Skeletal muscle satellite cell (primary cell): ENCODE measurements around the gene ACTG2.
"Not testable (repeated sequence)": the region's sequence is repeated elsewhere in the genome, so short reads cannot be mapped to it uniquely, and the experiment has no call there.

ENCODE experiments used
- H3K27me3 ChIP-seq: 2 replicates; pipeline ENCODE4 v1.7.0; 2013; ENCODE audit warnings: low read length; ENCODE audit not compliant: control insufficient read depth, insufficient read depth
- H3K36me3 ChIP-seq: 2 replicates; pipeline ENCODE4 v1.7.0; 2013; ENCODE audit warnings: mild to moderate bottlenecking, control low read depth, low read length; ENCODE audit not compliant: insufficient read depth
- H3K4me1 ChIP-seq: 2 replicates; pipeline ENCODE4 v1.7.0; 2013; ENCODE audit warnings: low read length; ENCODE audit not compliant: control insufficient read depth, insufficient read depth
- H3K4me2 ChIP-seq: 2 replicates; pipeline ENCODE4 v1.7.0; 2013; ENCODE audit warnings: mild to moderate bottlenecking, low read length
- H3K4me3 ChIP-seq: 2 replicates; pipeline ENCODE4 v1.7.0; 2013; ENCODE audit warnings: low read length
- H3K9ac ChIP-seq: 2 replicates; pipeline ENCODE4 v1.7.0; 2013; ENCODE audit warnings: mild to moderate bottlenecking, low read depth, low read length, moderate library complexity
- H3K9me3 ChIP-seq: replicated peaks from 2 replicates; pipeline ENCODE4 v1.7.0; 2013; ENCODE audit warnings: mild to moderate bottlenecking, control low read depth, low read length

Gene ACTG2

GRCh38 chr2:73877071-73877802 is 15.6 kb upstream of the ACTG2 start:
- no peaks in the 10 kb centered on the region for H3K4me1 ChIP-seq
- H3K36me3 ChIP-seq = no peaks in the 10 kb centered on the region
- H3K9ac ChIP-seq = no peak overlapping the region
- no peaks in the 10 kb centered on the region for H3K9me3 ChIP-seq
- no peak overlapping the region for H3K4me2 ChIP-seq
- peaks cover 3% of the 10 kb centered on the region for H3K27me3 ChIP-seq
- no peak overlapping the region for H3K4me3 ChIP-seq

GRCh38 chr2:73877984-73878383 is 14.8 kb upstream of the ACTG2 start:
- H3K36me3 ChIP-seq, H3K4me3 ChIP-seq, H3K27me3 ChIP-seq, H3K4me1 ChIP-seq, H3K9ac ChIP-seq, H3K4me2 ChIP-seq, H3K9me3 ChIP-seq: not testable (repeated sequence)

- peaks cover 25% of the 10 kb centered on the region for H3K27me3 ChIP-seq
- H3K4me1 ChIP-seq = no peaks in the 10 kb centered on the region
- H3K9me3 ChIP-seq = no peaks in the 10 kb centered on the region
- no peak overlapping the region for H3K9ac ChIP-seq
- no peak overlapping the region for H3K4me3 ChIP-seq
- no peaks in the 10 kb centered on the region for H3K36me3 ChIP-seq
- H3K4me2 ChIP-seq = no peak overlapping the region
Observed at GRCh38 chr2:73885406-73885805, 7.4 kb upstream of the ACTG2 start.

GRCh38 chr2:73886357-73886756 is 6.5 kb upstream of the ACTG2 start:
- Histone ChIP-seq H3K9me3 (no peaks in the 10 kb centered on the region), H3K4me2 (no peak overlapping the region)

GRCh38 chr2:73887596-73888353 is 5.0 kb upstream of the ACTG2 start:
- H3K9me3 ChIP-seq, H3K4me3 ChIP-seq, H3K4me1 ChIP-seq, H3K36me3 ChIP-seq, H3K4me2 ChIP-seq, H3K9ac ChIP-seq: not testable (repeated sequence)
- H3K27me3 ChIP-seq = peaks cover 32% of the 10 kb centered on the region

More at GRCh38 chr2:73886357-73886756, 6.5 kb upstream of the ACTG2 start:
- H3K36me3 ChIP-seq = no peaks in the 10 kb centered on the region
- H3K4me3 ChIP-seq = no peak overlapping the region
- H3K4me1 ChIP-seq = no peaks in the 10 kb centered on the region
- peaks cover 34% of the 10 kb centered on the region for H3K27me3 ChIP-seq
- H3K9ac ChIP-seq = no peak overlapping the region

- Histone ChIP-seq H3K36me3 (no peaks in the 10 kb centered on the region), H3K27me3 (peaks cover 31% of the 10 kb centered on the region), H3K4me3 (no peak overlapping the region), H3K9me3 (no peaks in the 10 kb centered on the region), H3K9ac (no peak overlapping the region), H3K4me1 (no peaks in the 10 kb centered on the region), H3K4me2 (no peak overlapping the region)
Observed at GRCh38 chr2:73888388-73888787, 4.4 kb upstream of the ACTG2 start.

GRCh38 chr2:73889206-73889605 is 3.6 kb upstream of the ACTG2 start:
- H3K9me3 ChIP-seq = no peaks in the 10 kb centered on the region
- H3K36me3 ChIP-seq = no peaks in the 10 kb centered on the region
- no peaks in the 10 kb centered on the region for H3K4me1 ChIP-seq
- H3K27me3 ChIP-seq = peaks cover 26% of the 10 kb centered on the region
- H3K4me3 ChIP-seq = no peak overlapping the region
- no peak overlapping the region for H3K4me2 ChIP-seq
- H3K9ac ChIP-seq = no peak overlapping the region

- Histone ChIP-seq H3K4me1 (no peaks in the 10 kb centered on the region), H3K9ac (no peak overlapping the region), H3K4me2 (no peak overlapping the region), H3K9me3 (no peaks in the 10 kb centered on the region), H3K27me3 (peaks cover 32% of the 10 kb centered on the region), H3K36me3 (no peaks in the 10 kb centered on the region), H3K4me3 (no peak overlapping the region)
Observed at GRCh38 chr2:73890301-73891092, 2.3 kb upstream of the ACTG2 start.

- Histone ChIP-seq H3K4me2 (no peak overlapping the region), H3K9me3 (no peaks in the 10 kb centered on the region), H3K4me3 (no peak overlapping the region), H3K36me3 (no peaks in the 10 kb centered on the region), H3K27me3 (peaks cover 32% of the 10 kb centered on the region), H3K9ac (no peak overlapping the region), H3K4me1 (no peaks in the 10 kb centered on the region)
Observed at GRCh38 chr2:73891276-73891901, 1.4 kb upstream of the ACTG2 start.

- Histone ChIP-seq H3K27me3 (peaks cover 42% of the 10 kb centered on the region), H3K9me3 (no peaks in the 10 kb centered on the region), H3K9ac (no peak overlapping the region), H3K4me2 (no peak overlapping the region), H3K4me3 (no peak overlapping the region), H3K4me1 (no peaks in the 10 kb centered on the region), H3K36me3 (no peaks in the 10 kb centered on the region)
Observed at GRCh38 chr2:73893764-73894474, 1.1 kb downstream of the ACTG2 start.

GRCh38 chr2:73894475-73894850 is 1.7 kb downstream of the ACTG2 start:
- H3K4me3 ChIP-seq = no peak overlapping the region
- peaks cover 40% of the 10 kb centered on the region for H3K27me3 ChIP-seq
- H3K9me3 ChIP-seq = no peaks in the 10 kb centered on the region

More at GRCh38 chr2:73894475-73894850, 1.7 kb downstream of the ACTG2 start:
- H3K4me1 ChIP-seq = no peaks in the 10 kb centered on the region
- no peak overlapping the region for H3K9ac ChIP-seq
- no peaks in the 10 kb centered on the region for H3K36me3 ChIP-seq
- H3K4me2 ChIP-seq = no peak overlapping the region
